Measurements from ENCODE around the gene ACP4.
"Not testable (repeated sequence)": the region's sequence is repeated elsewhere in the genome, so short reads cannot be mapped to it uniquely, and the experiment has no call there.

ACP4 gene

GRCh38 chr19:50790396-50790795 lies at the start of gene ACP4:
Gene ACP4 (plus strand): TSS chr19:50790415. CDS start chr19:50790415, 0 bp downstream.
- no peak for DNase-seq (ENCODE audit: low read depth)

GRCh38 chr19:50741179-50741933 lies 48.9 kb upstream of the ACP4 start:
- no peak for DNase-seq (ENCODE audit: low read depth)

- DNase-seq (ENCODE audit: low read depth), result no peak
Observed at GRCh38 chr19:50743537-50743936, 46.7 kb upstream of the ACP4 start.

- no peak for DNase-seq (ENCODE audit: low read depth)
Observed at GRCh38 chr19:50745221-50745620, 45.0 kb upstream of the ACP4 start.

- not testable (repeated sequence) for DNase-seq (ENCODE audit: low read depth)
Observed at GRCh38 chr19:50747141-50747540, 43.1 kb upstream of the ACP4 start.

- DNase-seq (ENCODE audit: low read depth), result no peak
Observed at GRCh38 chr19:50749490-50749889, 40.7 kb upstream of the ACP4 start.

GRCh38 chr19:50750010-50750409 lies 40.2 kb upstream of the ACP4 start:
- no peak for DNase-seq (ENCODE audit: low read depth)

- no peak for DNase-seq (ENCODE audit: low read depth)
Observed at GRCh38 chr19:50753879-50754278, 36.3 kb upstream of the ACP4 start.

- not testable (repeated sequence) for DNase-seq (ENCODE audit: low read depth)
Observed at GRCh38 chr19:50756244-50756643, 34.0 kb upstream of the ACP4 start.

GRCh38 chr19:50757624-50758023 lies 32.6 kb upstream of the ACP4 start:
- DNase-seq (ENCODE audit: low read depth), result not testable (repeated sequence)

GRCh38 chr19:50759076-50759475 lies 31.1 kb upstream of the ACP4 start:
- DNase-seq (ENCODE audit: low read depth), result not testable (repeated sequence)

- no peak for DNase-seq (ENCODE audit: low read depth)
Observed at GRCh38 chr19:50759886-50760285, 30.3 kb upstream of the ACP4 start.

- not testable (repeated sequence) for DNase-seq (ENCODE audit: low read depth)
Observed at GRCh38 chr19:50761501-50761900, 28.7 kb upstream of the ACP4 start.

GRCh38 chr19:50763521-50763920 lies 26.7 kb upstream of the ACP4 start:
- not testable (repeated sequence) for DNase-seq (ENCODE audit: low read depth)

- no peak for DNase-seq (ENCODE audit: low read depth)
Observed at GRCh38 chr19:50764409-50764808, 25.8 kb upstream of the ACP4 start.

- DNase-seq (ENCODE audit: low read depth), result not testable (repeated sequence)
Observed at GRCh38 chr19:50766746-50767145, 23.5 kb upstream of the ACP4 start.

- not testable (repeated sequence) for DNase-seq (ENCODE audit: low read depth)
Observed at GRCh38 chr19:50767263-50767662, 23.0 kb upstream of the ACP4 start.

- no peak for DNase-seq (ENCODE audit: low read depth)
Observed at GRCh38 chr19:50768277-50768676, 21.9 kb upstream of the ACP4 start.

GRCh38 chr19:50770164-50770563 lies 20.1 kb upstream of the ACP4 start, which contains the start of gene GPR32:
Gene GPR32 (plus strand): TSS chr19:50770464. CDS start chr19:50770601, 137 bp downstream.
- DNase-seq (ENCODE audit: low read depth), result not testable (repeated sequence)

GRCh38 chr19:50770888-50771287 lies 19.3 kb upstream of the ACP4 start:
- DNase-seq (ENCODE audit: low read depth), result no peak

GRCh38 chr19:50772476-50772875 lies 17.7 kb upstream of the ACP4 start:
- DNase-seq (ENCODE audit: low read depth), result no peak

GRCh38 chr19:50772912-50773311 lies 17.3 kb upstream of the ACP4 start:
- DNase-seq (ENCODE audit: low read depth), result not testable (repeated sequence)

- not testable (repeated sequence) for DNase-seq (ENCODE audit: low read depth)
Observed at GRCh38 chr19:50773454-50773853, 16.8 kb upstream of the ACP4 start.

GRCh38 chr19:50776131-50776530 lies 14.1 kb upstream of the ACP4 start:
- no peak for DNase-seq (ENCODE audit: low read depth)

All from non-pigmented ciliary epithelial cell (primary cell).